Stomach (tissue), 4 donors: ENCODE measurements around the gene KRTAP19-8.

Experiments used
- POLR2A ChIP-seq, 4 donors: fragments of 450-650 bp; IDR thresholded peaks; one replicate each; pipeline ENCODE4 v1.6.1; 2016; ENCODE audit warnings: antibody characterized with exemption in 4 of 4, control low read depth in 2 of 4, mild to moderate bottlenecking in 1 of 4, moderate library complexity in 1 of 4
- POLR2AphosphoS5 ChIP-seq, 3 donors: sonication (generic); formaldehyde crosslinking; IDR thresholded peaks; one replicate each; pipeline ENCODE4 v1.6.1; 2016; ENCODE audit warnings: antibody characterized with exemption in 3 of 3
- TF ChIP-seq, protein P1 (sequence below), 7 experiments: fragments of 450-650 bp in 4 of 7; fragments of 200-600 bp in 3 of 7; sonication (generic) in 3 of 7; IDR thresholded peaks; one replicate each; pipeline ENCODE4 v1.5.1; 2016 to 2019; ENCODE audit warnings: antibody characterized with exemption in 7 of 7, control low read depth in 2 of 7, mild to moderate bottlenecking in 1 of 7

DNA sequence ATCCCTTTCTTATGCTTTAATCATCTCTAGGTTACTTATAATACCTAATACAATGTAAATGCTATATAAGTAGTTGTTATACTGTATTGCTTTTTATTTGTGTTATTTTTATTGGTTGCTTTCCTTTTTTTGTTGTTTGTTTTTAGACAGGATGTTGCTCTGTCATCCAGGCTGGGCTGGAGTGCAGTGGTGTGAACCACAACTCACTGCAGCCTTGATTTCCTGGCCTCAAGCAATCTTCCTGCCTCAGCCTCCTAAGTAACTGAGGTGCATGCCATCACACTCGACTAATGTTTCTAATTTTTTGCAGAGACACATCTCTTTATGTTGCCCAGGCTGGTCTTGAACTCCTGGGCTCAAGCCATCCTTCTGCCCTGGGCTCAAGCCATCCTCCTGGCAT, 26.9 kb downstream of the KRTAP19-8 start:
- TF ChIP-seq, protein P1, sequence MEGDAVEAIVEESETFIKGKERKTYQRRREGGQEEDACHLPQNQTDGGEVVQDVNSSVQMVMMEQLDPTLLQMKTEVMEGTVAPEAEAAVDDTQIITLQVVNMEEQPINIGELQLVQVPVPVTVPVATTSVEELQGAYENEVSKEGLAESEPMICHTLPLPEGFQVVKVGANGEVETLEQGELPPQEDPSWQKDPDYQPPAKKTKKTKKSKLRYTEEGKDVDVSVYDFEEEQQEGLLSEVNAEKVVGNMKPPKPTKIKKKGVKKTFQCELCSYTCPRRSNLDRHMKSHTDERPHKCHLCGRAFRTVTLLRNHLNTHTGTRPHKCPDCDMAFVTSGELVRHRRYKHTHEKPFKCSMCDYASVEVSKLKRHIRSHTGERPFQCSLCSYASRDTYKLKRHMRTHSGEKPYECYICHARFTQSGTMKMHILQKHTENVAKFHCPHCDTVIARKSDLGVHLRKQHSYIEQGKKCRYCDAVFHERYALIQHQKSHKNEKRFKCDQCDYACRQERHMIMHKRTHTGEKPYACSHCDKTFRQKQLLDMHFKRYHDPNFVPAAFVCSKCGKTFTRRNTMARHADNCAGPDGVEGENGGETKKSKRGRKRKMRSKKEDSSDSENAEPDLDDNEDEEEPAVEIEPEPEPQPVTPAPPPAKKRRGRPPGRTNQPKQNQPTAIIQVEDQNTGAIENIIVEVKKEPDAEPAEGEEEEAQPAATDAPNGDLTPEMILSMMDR (IDR thresholded peaks at IDR 0.05): no peak
- no peak for TF ChIP-seq POLR2AphosphoS5 (IDR thresholded peaks at IDR 0.05)
- TF ChIP-seq POLR2A (IDR thresholded peaks at IDR 0.05): no peak
